Tibial nerve (tissue), 4 donors: ENCODE measurements around the gene EVI2B. TPM values are rescaled to one million over a fixed set of nuclear protein-coding genes. Genes with fewer than 3 reads are reported as not detected.
"Not testable (repeated sequence)": the region's sequence is repeated elsewhere in the genome, so short reads cannot be mapped to it uniquely, and the experiment has no call there.

Experiments used
- DNase-seq, 2 donors: peaks; one replicate each; pipeline ENCODE4 v3.0.0-alpha.2; 2019; ENCODE audit warnings: low spot score in 2 of 2
- H3K27ac ChIP-seq, 4 donors: fragments of 200-600 bp; sonication (generic) in 3 of 4; one replicate each; pipeline ENCODE4 v1.5.1; 2017 to 2019; ENCODE audit warnings: mild to moderate bottlenecking in 1 of 4
- H3K27me3 ChIP-seq, 2 donors: fragments of 200-600 bp; sonication (generic) in 1 of 2; one replicate each; pipeline versions ENCODE4 v1.5.1 to v1.6.0; 2017 to 2019
- H3K36me3 ChIP-seq, 3 donors: fragments of 200-600 bp; sonication (generic); one replicate each; pipeline ENCODE4 v1.5.1; 2018 to 2019
- H3K4me1 ChIP-seq, 4 donors: fragments of 200-600 bp; sonication (generic) in 3 of 4; one replicate each; pipeline ENCODE4 v1.5.1; 2017 to 2019
- H3K4me3 ChIP-seq, 4 donors: fragments of 200-600 bp; sonication (generic) in 3 of 4; one replicate each; pipeline ENCODE4 v1.5.1; 2017 to 2019; ENCODE audit warnings: mild to moderate bottlenecking in 1 of 4, moderate library complexity in 1 of 4
- H3K9me3 ChIP-seq, 4 donors: fragments of 200-600 bp; sonication (generic) in 3 of 4; one replicate each; pipeline ENCODE4 v1.5.1; 2017 to 2019
- EP300 ChIP-seq, 2 donors: sonication (generic); formaldehyde crosslinking; IDR thresholded peaks; one replicate each; pipeline ENCODE4 v1.6.1; 2017; ENCODE audit warnings: antibody characterized with exemption in 2 of 2, mild to moderate bottlenecking in 1 of 2
- POLR2A ChIP-seq, 2 donors: fragments of 450-650 bp; IDR thresholded peaks; one replicate each; pipeline ENCODE4 v1.6.1; 2017; ENCODE audit warnings: antibody characterized with exemption in 2 of 2, mild to moderate bottlenecking in 2 of 2, moderate library complexity in 2 of 2
- WGBS, 2 donors: methylation state at CpG; one replicate each; pipeline ENCODE4 v1.1.5; 2018; 5-methylcytosine and 5-hydroxymethylcytosine counted together
- total RNA-seq, 4 donors: library from RNA; depleted of rRNA; stranded (reverse); fragments of >200 nt; gene quantifications; one replicate each; pipeline ENCODE4 v1.1.0, GENCODE V29; 2016
- TF ChIP-seq, protein P1 (sequence below), 5 experiments: fragments of 200-600 bp in 3 of 5; fragments of 450-650 bp in 2 of 5; sonication (generic) in 3 of 5; IDR thresholded peaks; one replicate each; pipeline ENCODE4 v1.5.1; 2016 to 2019; ENCODE audit warnings: antibody characterized with exemption in 5 of 5, mild to moderate bottlenecking in 3 of 5, moderate library complexity in 2 of 5

EVI2B gene
- total RNA-seq, 4 donors from 2014 or later = 5.7 to 9.9 (median 9.3) TPM

- H3K9me3 ChIP-seq = no peaks in the 10 kb centered on the region
- no peak overlapping the region for H3K27ac ChIP-seq
- H3K4me1 ChIP-seq = peaks cover 0 to 5% (median 0%) of the 10 kb centered on the region in 4 donors
- H3K27me3 ChIP-seq = no peaks in the 10 kb centered on the region
- H3K4me3 ChIP-seq = no peak overlapping the region
- DNase-seq = no peak
- H3K36me3 ChIP-seq = peaks cover 0 to 13% (median 0%) of the 10 kb centered on the region in 3 donors
- TF ChIP-seq POLR2A (IDR thresholded peaks at IDR 0.05) = no peak
These were observed 22.0 kb downstream of the EVI2B start for GRCh38 chr17:31291820-31292219.

- Histone ChIP-seq H3K27me3 (no peaks in the 10 kb centered on the region), H3K36me3 (peaks cover 0 to 20% (median 0%) of the 10 kb centered on the region in 3 donors), H3K9me3 (no peaks in the 10 kb centered on the region), H3K4me1 (no peaks in the 10 kb centered on the region), H3K4me3 (no peak overlapping the region), H3K27ac (no peak overlapping the region)
- 52 to 54% methylated on average over 3 of the region's 3 CpGs for WGBS, 2 donors
- TF ChIP-seq EP300 (IDR thresholded peaks at IDR 0.05) = no peak
- no peak for DNase-seq
These were observed 24.1 kb downstream of the EVI2B start for GRCh38 chr17:31289790-31290189.

GRCh38 chr17:31287932-31288331 is 25.9 kb downstream of the EVI2B start:
- not testable (repeated sequence) for H3K27ac ChIP-seq, H3K4me1 ChIP-seq, H3K9me3 ChIP-seq, DNase-seq, H3K27me3 ChIP-seq, H3K4me3 ChIP-seq
- 96 to 100% methylated on average over 1 of the region's 1 CpG for WGBS, 2 donors
- peaks cover 0 to 31% (median 0%) of the 10 kb centered on the region in 3 donors for H3K36me3 ChIP-seq

DNA sequence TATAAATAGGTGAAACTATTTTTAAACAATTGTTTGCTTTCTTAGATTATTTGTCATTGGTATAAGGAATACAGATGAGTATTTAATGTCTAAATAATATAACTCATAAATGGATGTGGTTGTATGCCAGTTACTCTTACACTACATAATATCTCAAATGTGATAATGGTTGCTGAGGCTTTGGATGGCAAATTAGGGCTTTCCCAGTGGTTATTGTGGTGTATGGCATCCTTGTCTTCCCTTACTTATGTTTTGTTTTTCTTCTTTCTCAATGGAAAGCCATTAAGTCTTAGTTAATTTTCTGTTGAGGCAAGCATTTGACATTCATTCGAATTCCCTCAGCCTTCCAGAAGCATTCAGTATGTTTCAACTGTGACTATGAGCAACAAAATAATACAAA is 27.3 kb downstream of the EVI2B start:
- Histone ChIP-seq H3K27me3 (no peaks in the 10 kb centered on the region), H3K9me3 (no peaks in the 10 kb centered on the region), H3K4me1 (no peaks in the 10 kb centered on the region), H3K27ac (no peak overlapping the region), H3K4me3 (no peak overlapping the region), H3K36me3 (peaks cover 0 to 39% (median 0%) of the 10 kb centered on the region in 3 donors)
- WGBS, 2 donors = 79 to 94% methylated on average over 1 of the region's 1 CpG
- TF ChIP-seq POLR2A (IDR thresholded peaks at IDR 0.05) (no peak), EP300 (IDR thresholded peaks at IDR 0.05) (no peak)
- TF ChIP-seq, protein P1, sequence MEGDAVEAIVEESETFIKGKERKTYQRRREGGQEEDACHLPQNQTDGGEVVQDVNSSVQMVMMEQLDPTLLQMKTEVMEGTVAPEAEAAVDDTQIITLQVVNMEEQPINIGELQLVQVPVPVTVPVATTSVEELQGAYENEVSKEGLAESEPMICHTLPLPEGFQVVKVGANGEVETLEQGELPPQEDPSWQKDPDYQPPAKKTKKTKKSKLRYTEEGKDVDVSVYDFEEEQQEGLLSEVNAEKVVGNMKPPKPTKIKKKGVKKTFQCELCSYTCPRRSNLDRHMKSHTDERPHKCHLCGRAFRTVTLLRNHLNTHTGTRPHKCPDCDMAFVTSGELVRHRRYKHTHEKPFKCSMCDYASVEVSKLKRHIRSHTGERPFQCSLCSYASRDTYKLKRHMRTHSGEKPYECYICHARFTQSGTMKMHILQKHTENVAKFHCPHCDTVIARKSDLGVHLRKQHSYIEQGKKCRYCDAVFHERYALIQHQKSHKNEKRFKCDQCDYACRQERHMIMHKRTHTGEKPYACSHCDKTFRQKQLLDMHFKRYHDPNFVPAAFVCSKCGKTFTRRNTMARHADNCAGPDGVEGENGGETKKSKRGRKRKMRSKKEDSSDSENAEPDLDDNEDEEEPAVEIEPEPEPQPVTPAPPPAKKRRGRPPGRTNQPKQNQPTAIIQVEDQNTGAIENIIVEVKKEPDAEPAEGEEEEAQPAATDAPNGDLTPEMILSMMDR (IDR thresholded peaks at IDR 0.05) = no peak
- no peak for DNase-seq

- no peak for DNase-seq
- Histone ChIP-seq H3K9me3 (no peaks in the 10 kb centered on the region), H3K36me3 (peaks cover 0 to 48% (median 0%) of the 10 kb centered on the region in 3 donors), H3K4me3 (no peak overlapping the region), H3K27me3 (no peaks in the 10 kb centered on the region), H3K4me1 (no peaks in the 10 kb centered on the region), H3K27ac (no peak overlapping the region)
- TF ChIP-seq, protein P1 (IDR thresholded peaks at IDR 0.05) = no peak
- TF ChIP-seq EP300 (IDR thresholded peaks at IDR 0.05) (no peak), POLR2A (IDR thresholded peaks at IDR 0.05) (no peak)
These were observed 30.0 kb downstream of the EVI2B start for GRCh38 chr17:31283841-31284240.

- 96 to 98% methylated on average over 2 of the region's 2 CpGs for WGBS, 2 donors
- TF ChIP-seq, protein P1 (IDR thresholded peaks at IDR 0.05) = no peak
- TF ChIP-seq POLR2A (IDR thresholded peaks at IDR 0.05) (no peak), EP300 (IDR thresholded peaks at IDR 0.05) (no peak)
These were observed 32.8 kb downstream of the EVI2B start for GRCh38 chr17:31281061-31281460.

GRCh38 chr17:31279401-31279800 is 34.5 kb downstream of the EVI2B start:
- Histone ChIP-seq H3K36me3 (peaks cover 0 to 48% (median 0%) of the 10 kb centered on the region in 3 donors), H3K27me3 (no peaks in the 10 kb centered on the region), H3K27ac (no peak overlapping the region), H3K4me3 (no peak overlapping the region), H3K4me1 (peaks cover 0 to 2% (median 0%) of the 10 kb centered on the region in 4 donors), H3K9me3 (no peaks in the 10 kb centered on the region)
- WGBS, 2 donors = 90 to 93% methylated on average over 2 of the region's 2 CpGs
- no peak for DNase-seq
- TF ChIP-seq POLR2A (IDR thresholded peaks at IDR 0.05) (no peak), EP300 (IDR thresholded peaks at IDR 0.05) (no peak)

More at GRCh38 chr17:31281061-31281460, 32.8 kb downstream of the EVI2B start:
- Histone ChIP-seq H3K4me1 (no peaks in the 10 kb centered on the region), H3K27me3 (no peaks in the 10 kb centered on the region), H3K36me3 (peaks cover 0 to 52% (median 0%) of the 10 kb centered on the region in 3 donors), H3K4me3 (no peak overlapping the region), H3K9me3 (no peaks in the 10 kb centered on the region), H3K27ac (no peak overlapping the region)
- DNase-seq = no peak
